HG02840 (cell line): Measurements from ENCODE around the gene ATP6AP1.
"Not testable (repeated sequence)": the region's sequence is repeated elsewhere in the genome, so short reads cannot be mapped to it uniquely, and the experiment has no call there.

Experiments
- ATAC-seq: cut with Tn5 transposase; IDR thresholded peaks from one replicate; pipeline ENCODE4 v1.9.1; 2021; ENCODE audit warnings: mild to moderate bottlenecking, moderate library complexity, moderate number of reproducible peaks; ENCODE audit not compliant: unreplicated experiment, low FRiP score

The ATP6AP1 gene

GRCh38 chrX:154428176-154429171 lies at the start of gene ATP6AP1:
Gene ATP6AP1, plus strand, starts transcription at chrX:154428677. Its CDS starts 16 bp downstream, at chrX:154428693.
- ATAC-seq, result peak; percentile 90

- peak; percentile 78 for ATAC-seq
These were observed 49.5 kb upstream of the ATP6AP1 start, which contains the start of gene EMD for GRCh38 chrX:154378799-154379568. Gene EMD, plus strand, starts transcription at chrX:154379295. Its CDS starts 190 bp downstream, at chrX:154379485.

- ATAC-seq, result no peak
These were observed 48.9 kb upstream of the ATP6AP1 start for GRCh38 chrX:154379569-154379951.

- no peak for ATAC-seq
These were observed 48.3 kb upstream of the ATP6AP1 start for GRCh38 chrX:154380153-154380552.

GRCh38 chrX:154380787-154381186 lies 47.7 kb upstream of the ATP6AP1 start:
- no peak for ATAC-seq

GRCh38 chrX:154381271-154381670 lies 47.2 kb upstream of the ATP6AP1 start:
- no peak for ATAC-seq

GRCh38 chrX:154382483-154383069 lies 45.9 kb upstream of the ATP6AP1 start:
- no peak for ATAC-seq

- ATAC-seq, result no peak
These were observed 44.9 kb upstream of the ATP6AP1 start for GRCh38 chrX:154383359-154384283.

- no peak for ATAC-seq
These were observed 44.1 kb upstream of the ATP6AP1 start for GRCh38 chrX:154384284-154384892.

GRCh38 chrX:154388094-154388493 lies 40.4 kb upstream of the ATP6AP1 start:
- ATAC-seq, result not testable (repeated sequence)

GRCh38 chrX:154388649-154389048 lies 39.8 kb upstream of the ATP6AP1 start:
- peak; percentile 17 for ATAC-seq

GRCh38 chrX:154389812-154390747 lies 38.4 kb upstream of the ATP6AP1 start:
- peak; percentile 54 for ATAC-seq

- ATAC-seq, result not testable (repeated sequence)
These were observed 32.1 kb upstream of the ATP6AP1 start for GRCh38 chrX:154396363-154396762.

- peak; percentile 36 for ATAC-seq
These were observed 31.2 kb upstream of the ATP6AP1 start for GRCh38 chrX:154396973-154397887.

- ATAC-seq, result peak; percentile 71
These were observed 30.4 kb upstream of the ATP6AP1 start, which contains the start of gene RPL10 for GRCh38 chrX:154397888-154398667. Gene RPL10, plus strand, starts transcription at chrX:154398377. Its CDS starts 143 bp downstream, at chrX:154398520.
